Testis (tissue), 2 donors: ENCODE data around the gene TAMM41.

Experiments used
- CTCF ChIP-seq, 3 experiments: fragments of 450-650 bp in 2 of 3; fragments of 200-600 bp in 1 of 3; sonication (generic) in 1 of 3; IDR thresholded peaks; one replicate each; pipeline ENCODE4 v1.5.1; 2016 to 2019; ENCODE audit warnings: antibody characterized with exemption in 3 of 3, mild to moderate bottlenecking in 2 of 3, moderate library complexity in 1 of 3
- POLR2A ChIP-seq: fragments of 450-650 bp; IDR thresholded peaks from one replicate; pipeline ENCODE4 v1.6.1; 2017; ENCODE audit warnings: antibody characterized with exemption, mild to moderate bottlenecking, moderate library complexity

GRCh38 chr3:11789412-11789811, 57.3 kb downstream of the TAMM41 start:
- no peak for TF ChIP-seq CTCF (IDR thresholded peaks at IDR 0.05)
- TF ChIP-seq POLR2A = no peak
